Liver (tissue), 9 donors: ENCODE data around the gene IL21. TPM values are rescaled to one million over a fixed set of nuclear protein-coding genes. Genes with fewer than 3 reads are reported as not detected.

Experiments used
- DNase-seq: peaks from one replicate; pipeline ENCODE4 v3.0.0-alpha.2; 2017; ENCODE audit warnings: low spot score
- H3K27ac ChIP-seq, 2 donors: one replicate each; pipeline ENCODE4 v1.7.0; 2013; ENCODE audit warnings: inconsistent platforms in 2 of 2, low read length in 2 of 2, control low read depth in 1 of 2, low read depth in 1 of 2, mild to moderate bottlenecking in 1 of 2
- H3K27me3 ChIP-seq, 4 donors: one replicate each; pipeline versions ENCODE4 v1.6.1 to v1.7.0; 2013; ENCODE audit warnings: low read length in 3 of 4, inconsistent platforms in 1 of 4, mild to moderate bottlenecking in 1 of 4, moderate library complexity in 1 of 4; ENCODE audit not compliant: control insufficient read depth in 4 of 4, insufficient read depth in 4 of 4
- H3K36me3 ChIP-seq, 4 donors: one replicate each; pipeline versions ENCODE4 v1.6.1 to v1.7.0; 2013; ENCODE audit warnings: low read length in 3 of 4, mild to moderate bottlenecking in 3 of 4, low read depth in 1 of 4, moderate library complexity in 1 of 4; ENCODE audit not compliant: control insufficient read depth in 4 of 4, insufficient read depth in 3 of 4
- H3K4me1 ChIP-seq, 4 donors: one replicate each; pipeline versions ENCODE4 v1.6.1 to v1.7.0; 2013; ENCODE audit warnings: low read length in 3 of 4, mild to moderate bottlenecking in 3 of 4, moderate library complexity in 1 of 4; ENCODE audit not compliant: control insufficient read depth in 4 of 4, insufficient read depth in 4 of 4
- H3K4me3 ChIP-seq, 3 donors: one replicate each; pipeline versions ENCODE4 v1.6.1 to v1.7.0; 2013; ENCODE audit warnings: low read length in 3 of 3, control low read depth in 1 of 3, low read depth in 1 of 3, mild to moderate bottlenecking in 1 of 3
- H3K9ac ChIP-seq, 2 donors: one replicate each; pipeline ENCODE4 v1.7.0; 2013; ENCODE audit warnings: low read length in 2 of 2, mild to moderate bottlenecking in 2 of 2, moderate library complexity in 2 of 2, control low read depth in 1 of 2, low read depth in 1 of 2
- H3K9me3 ChIP-seq, 4 donors: one replicate each; pipeline versions ENCODE4 v1.6.1 to v1.7.0; 2013; ENCODE audit warnings: low read length in 3 of 4; ENCODE audit not compliant: control insufficient read depth in 4 of 4
- EGR1 ChIP-seq, 2 donors: IDR thresholded peaks; 2 replicates each; pipeline ENCODE4 v1.6.1; 2016 to 2018; ENCODE audit warnings: antibody characterized with exemption in 2 of 2, low read depth in 2 of 2
- GABPA ChIP-seq, 2 donors: IDR thresholded peaks in 1 of 2; conservative IDR thresholded peaks in 1 of 2; 2 replicates each; pipeline ENCODE4 v1.6.1; 2016; ENCODE audit warnings: antibody characterized with exemption in 2 of 2, mild to moderate bottlenecking in 1 of 2, moderate library complexity in 1 of 2
- HNF4A ChIP-seq, 2 donors: conservative IDR thresholded peaks; 2 replicates each; pipeline ENCODE4 v1.6.1; 2016; ENCODE audit warnings: antibody characterized with exemption in 2 of 2, mild to moderate bottlenecking in 2 of 2
- HNF4G ChIP-seq: IDR thresholded peaks from 2 replicates; pipeline ENCODE4 v1.6.1; 2016; ENCODE audit warnings: antibody characterized with exemption
- JUND ChIP-seq, 2 donors: IDR thresholded peaks; 2 replicates each; pipeline ENCODE4 v1.6.1; 2016; ENCODE audit warnings: antibody characterized with exemption in 2 of 2
- RAD21 ChIP-seq, 2 donors: IDR thresholded peaks; 2 replicates each; pipeline ENCODE4 v1.6.1; 2016; ENCODE audit warnings: antibody characterized with exemption in 2 of 2, mild to moderate bottlenecking in 2 of 2
- RXRA ChIP-seq, 2 donors: IDR thresholded peaks; 2 replicates each; pipeline ENCODE4 v1.6.1; 2017 to 2018; ENCODE audit warnings: antibody characterized with exemption in 2 of 2, mild to moderate bottlenecking in 1 of 2
- SP1 ChIP-seq: IDR thresholded peaks from 2 replicates; pipeline ENCODE4 v1.6.1; 2018; ENCODE audit warnings: antibody characterized with exemption, mild to moderate bottlenecking
- TAF1 ChIP-seq: conservative IDR thresholded peaks from 2 replicates; pipeline ENCODE4 v1.6.1; 2016; ENCODE audit warnings: antibody characterized with exemption, mild to moderate bottlenecking
- YY1 ChIP-seq: IDR thresholded peaks from 2 replicates; pipeline ENCODE4 v1.6.1; 2016; ENCODE audit warnings: antibody characterized with exemption, mild to moderate bottlenecking
- WGBS: extraction: QIAGEN DNeasy Blood & Tissue Kit; methylation state at CpG from one replicate; pipeline ENCODE4 v1.1.7; 2013; 5-methylcytosine and 5-hydroxymethylcytosine counted together
- polyA plus RNA-seq, 2 donors: library from polyadenylated mRNA; stranded (reverse) in 1 of 2; unstranded in 1 of 2; fragments of 200-250 nt in 1 of 2; fragments of >200 nt in 1 of 2; fragmentation: Nextera tagmentation in 1 of 2; extraction: Ambion mirVana in 1 of 2; gene quantifications; one replicate each; pipeline versions ENCODE4 v1.2.1 to v1.2.3, GENCODE V29; 2013 to 2015
- total RNA-seq, 2 donors: library from RNA; depleted of rRNA; stranded (reverse); fragments of >200 nt; gene quantifications; one replicate each; pipeline ENCODE4 v1.2.3, GENCODE V29; 2014
- TF ChIP-seq, protein P1 (sequence below): fragments of 150-350 bp; IDR thresholded peaks from 2 replicates; pipeline ENCODE4 v1.5.1; 2017; ENCODE audit warnings: improper control_type of control experiment, low read depth, low read length; ENCODE audit not compliant: missing input control
- TF ChIP-seq, protein P2 (sequence below): IDR thresholded peaks from 2 replicates; pipeline ENCODE4 v1.6.1; 2016; ENCODE audit warnings: antibody characterized with exemption, mild to moderate bottlenecking
- TF ChIP-seq, protein P3 (sequence below): IDR thresholded peaks from 2 replicates; pipeline ENCODE4 v1.6.1; 2016; ENCODE audit warnings: antibody characterized with exemption
- TF ChIP-seq, protein P4 (sequence below): IDR thresholded peaks from 2 replicates; pipeline ENCODE4 v1.6.1; 2016; ENCODE audit warnings: antibody characterized with exemption
- donor health status: healthy.
- donor health status: healthy.
- donor health status: healthy.
- donor health status: healthy.
- donor health status: healthy.

IL21 gene
- total and polyA plus RNA-seq, 4 donors, result not detected

DNA sequence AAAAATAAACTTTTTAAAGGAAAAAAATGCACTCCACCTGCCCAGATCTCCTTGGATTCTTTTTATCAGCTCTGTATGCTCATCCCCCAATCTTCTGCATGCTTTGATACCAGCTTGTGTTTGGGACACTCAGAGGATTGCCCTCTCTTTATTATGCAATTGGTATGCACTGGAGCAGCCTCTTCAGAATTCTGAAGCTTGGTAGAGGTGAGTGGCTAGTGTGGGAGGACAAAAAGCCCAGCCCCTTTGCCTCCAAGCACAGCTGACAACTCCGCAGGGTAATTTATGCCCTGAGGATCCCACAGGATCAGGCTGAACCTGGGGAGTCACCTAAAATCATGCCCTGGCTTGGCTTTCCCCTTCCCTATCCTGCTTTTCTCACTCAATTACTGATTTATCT is 16.7 kb downstream of the IL21 start (continued):
- TF ChIP-seq, protein P1, sequence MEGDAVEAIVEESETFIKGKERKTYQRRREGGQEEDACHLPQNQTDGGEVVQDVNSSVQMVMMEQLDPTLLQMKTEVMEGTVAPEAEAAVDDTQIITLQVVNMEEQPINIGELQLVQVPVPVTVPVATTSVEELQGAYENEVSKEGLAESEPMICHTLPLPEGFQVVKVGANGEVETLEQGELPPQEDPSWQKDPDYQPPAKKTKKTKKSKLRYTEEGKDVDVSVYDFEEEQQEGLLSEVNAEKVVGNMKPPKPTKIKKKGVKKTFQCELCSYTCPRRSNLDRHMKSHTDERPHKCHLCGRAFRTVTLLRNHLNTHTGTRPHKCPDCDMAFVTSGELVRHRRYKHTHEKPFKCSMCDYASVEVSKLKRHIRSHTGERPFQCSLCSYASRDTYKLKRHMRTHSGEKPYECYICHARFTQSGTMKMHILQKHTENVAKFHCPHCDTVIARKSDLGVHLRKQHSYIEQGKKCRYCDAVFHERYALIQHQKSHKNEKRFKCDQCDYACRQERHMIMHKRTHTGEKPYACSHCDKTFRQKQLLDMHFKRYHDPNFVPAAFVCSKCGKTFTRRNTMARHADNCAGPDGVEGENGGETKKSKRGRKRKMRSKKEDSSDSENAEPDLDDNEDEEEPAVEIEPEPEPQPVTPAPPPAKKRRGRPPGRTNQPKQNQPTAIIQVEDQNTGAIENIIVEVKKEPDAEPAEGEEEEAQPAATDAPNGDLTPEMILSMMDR, result no peak
- TF ChIP-seq GABPA (IDR thresholded peaks at IDR 0.05 in 1 of 2, conservative IDR thresholded peaks at IDR 0.05 in 1 of 2) (no peak), TAF1 (no peak), RXRA (IDR thresholded peaks at IDR 0.05) (no peak)

DNA sequence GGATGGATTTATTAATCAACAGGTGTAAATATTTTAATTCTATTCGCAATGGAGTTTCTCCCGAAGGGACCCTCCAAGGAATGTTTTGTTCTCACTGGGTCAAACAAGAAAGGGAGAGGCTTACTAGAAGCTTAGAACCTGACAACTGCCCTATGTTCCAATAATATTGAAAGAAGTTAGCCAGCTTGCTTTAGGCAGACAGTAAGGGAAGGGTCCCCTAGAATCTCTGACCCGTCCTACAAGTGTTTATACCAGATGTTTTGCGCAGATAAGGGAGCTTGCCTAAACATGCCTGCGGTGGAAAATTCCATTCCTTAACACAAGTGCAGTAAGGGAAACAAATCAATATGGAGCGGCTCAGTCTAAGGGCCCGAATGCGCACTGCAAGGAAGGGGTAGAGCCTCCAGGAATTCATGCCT is 17.7 kb downstream of the IL21 start:
- H3K9me3 ChIP-seq, result no peaks in the 10 kb centered on the region
- no peak overlapping the region for H3K9ac ChIP-seq
- peaks cover 0 to 16% (median 0%) of the 10 kb centered on the region in 4 donors for H3K27me3 ChIP-seq
- no peak for DNase-seq
- no peaks in the 10 kb centered on the region for H3K4me1 ChIP-seq
- H3K4me3 ChIP-seq, result no peak overlapping the region
- H3K36me3 ChIP-seq, result no peaks in the 10 kb centered on the region
- WGBS, result 64% methylated on average over 8 of the region's 8 CpGs
- TF ChIP-seq TAF1 (no peak), HNF4A (conservative IDR thresholded peaks at IDR 0.05) (no peak), JUND (IDR thresholded peaks at IDR 0.05) (no peak)
- TF ChIP-seq, protein P1, result no peak
- TF ChIP-seq, protein P2, sequence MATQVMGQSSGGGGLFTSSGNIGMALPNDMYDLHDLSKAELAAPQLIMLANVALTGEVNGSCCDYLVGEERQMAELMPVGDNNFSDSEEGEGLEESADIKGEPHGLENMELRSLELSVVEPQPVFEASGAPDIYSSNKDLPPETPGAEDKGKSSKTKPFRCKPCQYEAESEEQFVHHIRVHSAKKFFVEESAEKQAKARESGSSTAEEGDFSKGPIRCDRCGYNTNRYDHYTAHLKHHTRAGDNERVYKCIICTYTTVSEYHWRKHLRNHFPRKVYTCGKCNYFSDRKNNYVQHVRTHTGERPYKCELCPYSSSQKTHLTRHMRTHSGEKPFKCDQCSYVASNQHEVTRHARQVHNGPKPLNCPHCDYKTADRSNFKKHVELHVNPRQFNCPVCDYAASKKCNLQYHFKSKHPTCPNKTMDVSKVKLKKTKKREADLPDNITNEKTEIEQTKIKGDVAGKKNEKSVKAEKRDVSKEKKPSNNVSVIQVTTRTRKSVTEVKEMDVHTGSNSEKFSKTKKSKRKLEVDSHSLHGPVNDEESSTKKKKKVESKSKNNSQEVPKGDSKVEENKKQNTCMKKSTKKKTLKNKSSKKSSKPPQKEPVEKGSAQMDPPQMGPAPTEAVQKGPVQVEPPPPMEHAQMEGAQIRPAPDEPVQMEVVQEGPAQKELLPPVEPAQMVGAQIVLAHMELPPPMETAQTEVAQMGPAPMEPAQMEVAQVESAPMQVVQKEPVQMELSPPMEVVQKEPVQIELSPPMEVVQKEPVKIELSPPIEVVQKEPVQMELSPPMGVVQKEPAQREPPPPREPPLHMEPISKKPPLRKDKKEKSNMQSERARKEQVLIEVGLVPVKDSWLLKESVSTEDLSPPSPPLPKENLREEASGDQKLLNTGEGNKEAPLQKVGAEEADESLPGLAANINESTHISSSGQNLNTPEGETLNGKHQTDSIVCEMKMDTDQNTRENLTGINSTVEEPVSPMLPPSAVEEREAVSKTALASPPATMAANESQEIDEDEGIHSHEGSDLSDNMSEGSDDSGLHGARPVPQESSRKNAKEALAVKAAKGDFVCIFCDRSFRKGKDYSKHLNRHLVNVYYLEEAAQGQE, result no peak
- no peak overlapping the region for H3K27ac ChIP-seq

DNA sequence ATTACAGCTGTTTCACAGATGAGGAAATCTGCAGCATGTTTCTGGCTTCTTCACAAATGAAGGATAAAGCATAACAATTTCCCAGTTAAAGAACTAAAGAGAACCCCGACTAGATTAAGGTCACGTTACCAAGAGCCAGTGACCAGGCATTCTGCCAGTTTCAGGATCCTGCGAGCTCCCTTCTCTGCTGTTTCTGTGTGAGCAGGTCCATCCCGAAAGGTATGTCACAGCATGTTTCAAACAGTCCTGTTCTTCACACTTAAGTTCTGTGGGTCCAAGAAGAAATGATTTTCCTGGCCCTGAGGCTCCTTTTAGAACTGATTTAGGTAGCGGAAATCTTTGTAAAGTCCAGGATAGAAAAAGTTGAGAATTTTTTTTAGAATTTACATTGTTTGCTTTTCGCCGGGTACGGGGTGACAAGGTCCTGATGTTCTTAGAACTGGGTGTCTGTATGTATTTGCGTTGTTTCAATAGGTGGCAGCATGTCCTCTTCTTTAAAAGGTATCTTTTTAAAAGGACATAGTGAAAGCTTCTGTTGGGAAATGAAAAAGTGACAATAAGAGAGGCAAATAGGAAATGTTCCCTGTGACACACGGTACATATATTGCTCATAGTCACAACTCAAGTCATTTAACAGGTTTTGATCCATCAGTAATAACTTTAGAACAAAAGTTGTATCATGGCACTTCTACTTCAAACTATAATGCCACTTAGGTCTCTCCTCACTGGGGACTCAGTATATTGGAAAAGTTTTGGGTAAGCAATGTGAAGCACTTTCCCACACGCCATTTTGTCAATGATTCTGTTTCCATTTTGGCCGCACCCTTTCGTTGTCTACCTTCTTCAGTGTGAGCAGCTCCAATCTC is 18.4 kb downstream of the IL21 start:
- H3K4me1 ChIP-seq, result no peaks in the 10 kb centered on the region
- TF ChIP-seq, protein P3, sequence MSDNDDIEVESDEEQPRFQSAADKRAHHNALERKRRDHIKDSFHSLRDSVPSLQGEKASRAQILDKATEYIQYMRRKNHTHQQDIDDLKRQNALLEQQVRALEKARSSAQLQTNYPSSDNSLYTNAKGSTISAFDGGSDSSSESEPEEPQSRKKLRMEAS, result no peak
- TF ChIP-seq SP1 (no peak), EGR1 (IDR thresholded peaks at IDR 0.05; ENCODE audit: low read depth in 2 of 2) (no peak), RAD21 (IDR thresholded peaks at IDR 0.05) (peak; percentile 61 to 65), YY1 (no peak), HNF4G (no peak)
- TF ChIP-seq, protein P1, result peak; percentile 12
- TF ChIP-seq, protein P4, sequence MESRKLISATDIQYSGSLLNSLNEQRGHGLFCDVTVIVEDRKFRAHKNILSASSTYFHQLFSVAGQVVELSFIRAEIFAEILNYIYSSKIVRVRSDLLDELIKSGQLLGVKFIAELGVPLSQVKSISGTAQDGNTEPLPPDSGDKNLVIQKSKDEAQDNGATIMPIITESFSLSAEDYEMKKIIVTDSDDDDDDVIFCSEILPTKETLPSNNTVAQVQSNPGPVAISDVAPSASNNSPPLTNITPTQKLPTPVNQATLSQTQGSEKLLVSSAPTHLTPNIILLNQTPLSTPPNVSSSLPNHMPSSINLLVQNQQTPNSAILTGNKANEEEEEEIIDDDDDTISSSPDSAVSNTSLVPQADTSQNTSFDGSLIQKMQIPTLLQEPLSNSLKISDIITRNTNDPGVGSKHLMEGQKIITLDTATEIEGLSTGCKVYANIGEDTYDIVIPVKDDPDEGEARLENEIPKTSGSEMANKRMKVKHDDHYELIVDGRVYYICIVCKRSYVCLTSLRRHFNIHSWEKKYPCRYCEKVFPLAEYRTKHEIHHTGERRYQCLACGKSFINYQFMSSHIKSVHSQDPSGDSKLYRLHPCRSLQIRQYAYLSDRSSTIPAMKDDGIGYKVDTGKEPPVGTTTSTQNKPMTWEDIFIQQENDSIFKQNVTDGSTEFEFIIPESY, result no peak
- H3K9me3 ChIP-seq, result no peaks in the 10 kb centered on the region
- no peak for DNase-seq
- no peaks in the 10 kb centered on the region for H3K36me3 ChIP-seq
- whole genome bisulfite sequencing, result 28% methylated on average over 13 of the region's 13 CpGs
- no peak overlapping the region for H3K4me3 ChIP-seq
- no peak overlapping the region for H3K27ac ChIP-seq
- no peak overlapping the region for H3K9ac ChIP-seq
- peaks cover 0 to 16% (median 0%) of the 10 kb centered on the region in 4 donors for H3K27me3 ChIP-seq
